Measurements from ENCODE around the gene TSPYL2. TPM values are rescaled to one million over a fixed set of nuclear protein-coding genes. Genes with fewer than 3 reads are reported as not detected.

The TSPYL2 gene
- total RNA-seq, 1 donor from 2014 or later, result 31.5 TPM

- Histone ChIP-seq H3K4me1 (ENCODE audit: insufficient read depth, low read length) (peaks cover 4% of the 10 kb centered on the region), H3K4me3 (ENCODE audit: insufficient read depth, low read depth, low read length) (peak overlapping the region; percentile 79), H3K4me2 (ENCODE audit: low read length) (peak overlapping the region; percentile 97), H3K9ac (ENCODE audit: low read length) (peak overlapping the region; percentile 81), H3K27me3 (ENCODE audit: insufficient read depth, low read length) (no peaks in the 10 kb centered on the region), H3K9me3 (ENCODE audit: insufficient read depth, low read depth, low read length) (no peaks in the 10 kb centered on the region), H2AFZ (ENCODE audit: low read depth, low read length) (peak overlapping the region; percentile 88), H3K79me2 (ENCODE audit: insufficient read depth, low read length) (peaks cover 6% of the 10 kb centered on the region), H3K27ac (ENCODE audit: low read depth, low read length) (peak overlapping the region; percentile 44), H4K20me1 (ENCODE audit: insufficient read depth, low read length) (no peaks in the 10 kb centered on the region), H3K36me3 (ENCODE audit: insufficient read depth, low read length) (no peaks in the 10 kb centered on the region)
- TF ChIP-seq, protein P1, sequence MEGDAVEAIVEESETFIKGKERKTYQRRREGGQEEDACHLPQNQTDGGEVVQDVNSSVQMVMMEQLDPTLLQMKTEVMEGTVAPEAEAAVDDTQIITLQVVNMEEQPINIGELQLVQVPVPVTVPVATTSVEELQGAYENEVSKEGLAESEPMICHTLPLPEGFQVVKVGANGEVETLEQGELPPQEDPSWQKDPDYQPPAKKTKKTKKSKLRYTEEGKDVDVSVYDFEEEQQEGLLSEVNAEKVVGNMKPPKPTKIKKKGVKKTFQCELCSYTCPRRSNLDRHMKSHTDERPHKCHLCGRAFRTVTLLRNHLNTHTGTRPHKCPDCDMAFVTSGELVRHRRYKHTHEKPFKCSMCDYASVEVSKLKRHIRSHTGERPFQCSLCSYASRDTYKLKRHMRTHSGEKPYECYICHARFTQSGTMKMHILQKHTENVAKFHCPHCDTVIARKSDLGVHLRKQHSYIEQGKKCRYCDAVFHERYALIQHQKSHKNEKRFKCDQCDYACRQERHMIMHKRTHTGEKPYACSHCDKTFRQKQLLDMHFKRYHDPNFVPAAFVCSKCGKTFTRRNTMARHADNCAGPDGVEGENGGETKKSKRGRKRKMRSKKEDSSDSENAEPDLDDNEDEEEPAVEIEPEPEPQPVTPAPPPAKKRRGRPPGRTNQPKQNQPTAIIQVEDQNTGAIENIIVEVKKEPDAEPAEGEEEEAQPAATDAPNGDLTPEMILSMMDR (IDR thresholded peaks at IDR 0.05; ENCODE audit: insufficient read depth, low read depth, low read length), result no peak
- TF ChIP-seq EZH2 (IDR thresholded peaks at IDR 0.05; ENCODE audit: insufficient read depth, low read length), result no peak
- Mint-ChIP-seq H3K27ac (ENCODE audit: unreplicated experiment) (peak overlapping the region; percentile 96), H3K27me3 (ENCODE audit: low read depth, unreplicated experiment) (no peaks in the 10 kb centered on the region), H3K4me3 (ENCODE audit: unreplicated experiment) (peak overlapping the region; percentile 91), H3K9me3 (ENCODE audit: unreplicated experiment) (no peaks in the 10 kb centered on the region), H3K4me1 (ENCODE audit: low read depth, unreplicated experiment) (peaks cover 6% of the 10 kb centered on the region), H3K36me3 (ENCODE audit: low read depth, unreplicated experiment) (no peaks in the 10 kb centered on the region)
- peak; percentile 9 for FAIRE-seq
- DNase-seq (ENCODE audit: low read depth), result no peak
Observed at GRCh38 chrX:53094582-53094905, 12.4 kb downstream of the TSPYL2 start.

DNA sequence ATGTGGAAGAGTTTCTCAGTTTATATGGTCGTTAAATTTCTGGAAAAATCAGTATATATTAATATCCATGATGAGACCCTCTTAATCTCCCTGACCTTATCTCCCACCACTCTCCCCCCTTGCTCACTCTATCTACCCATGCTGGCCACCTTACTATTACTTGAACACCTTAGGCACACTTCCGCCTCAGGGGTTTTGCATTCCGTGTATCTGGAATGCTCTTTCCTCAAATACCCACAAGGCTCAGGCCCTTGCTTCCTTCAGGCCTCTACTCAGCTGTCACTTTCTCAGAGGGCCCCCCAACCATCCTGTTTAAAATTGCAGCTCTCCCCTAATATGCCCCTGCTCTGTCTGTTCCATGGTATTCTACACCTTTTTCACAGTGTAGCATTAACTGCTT lies 13.6 kb downstream of the TSPYL2 start:
- Histone ChIP-seq H2AFZ (ENCODE audit: low read depth, low read length) (no peak overlapping the region), H3K9me3 (ENCODE audit: insufficient read depth, low read depth, low read length) (no peaks in the 10 kb centered on the region), H3K4me1 (ENCODE audit: insufficient read depth, low read length) (peaks cover 4% of the 10 kb centered on the region), H3K79me2 (ENCODE audit: insufficient read depth, low read length) (peaks cover 6% of the 10 kb centered on the region), H3K27ac (ENCODE audit: low read depth, low read length) (no peak overlapping the region), H3K27me3 (ENCODE audit: insufficient read depth, low read length) (no peaks in the 10 kb centered on the region), H3K36me3 (ENCODE audit: insufficient read depth, low read length) (no peaks in the 10 kb centered on the region), H4K20me1 (ENCODE audit: insufficient read depth, low read length) (no peaks in the 10 kb centered on the region), H3K4me3 (ENCODE audit: insufficient read depth, low read depth, low read length) (no peak overlapping the region), H3K9ac (ENCODE audit: low read length) (no peak overlapping the region), H3K4me2 (ENCODE audit: low read length) (no peak overlapping the region)
- Mint-ChIP-seq H3K4me3 (ENCODE audit: unreplicated experiment) (no peak overlapping the region), H3K4me1 (ENCODE audit: low read depth, unreplicated experiment) (peaks cover 6% of the 10 kb centered on the region), H3K27ac (ENCODE audit: unreplicated experiment) (no peak overlapping the region), H3K27me3 (ENCODE audit: low read depth, unreplicated experiment) (no peaks in the 10 kb centered on the region), H3K36me3 (ENCODE audit: low read depth, unreplicated experiment) (no peaks in the 10 kb centered on the region), H3K9me3 (ENCODE audit: unreplicated experiment) (no peaks in the 10 kb centered on the region)
- DNase-seq (ENCODE audit: low read depth), result no peak
- TF ChIP-seq, protein P1 (IDR thresholded peaks at IDR 0.05; ENCODE audit: insufficient read depth, low read depth, low read length), result no peak
- TF ChIP-seq EZH2 (IDR thresholded peaks at IDR 0.05; ENCODE audit: insufficient read depth, low read length), result no peak
- FAIRE-seq, result no peak

GRCh38 chrX:53114864-53115549 lies 32.8 kb downstream of the TSPYL2 start:
- Mint-ChIP-seq H3K27me3 (ENCODE audit: low read depth, unreplicated experiment) (no peaks in the 10 kb centered on the region), H3K36me3 (ENCODE audit: low read depth, unreplicated experiment) (no peaks in the 10 kb centered on the region), H3K4me3 (ENCODE audit: unreplicated experiment) (no peak overlapping the region), H3K27ac (ENCODE audit: unreplicated experiment) (no peak overlapping the region), H3K9me3 (ENCODE audit: unreplicated experiment) (no peaks in the 10 kb centered on the region), H3K4me1 (ENCODE audit: low read depth, unreplicated experiment) (peaks cover 7% of the 10 kb centered on the region)
- H3K9ac ChIP-seq (ENCODE audit: low read length), result no peak overlapping the region
- DNase-seq (ENCODE audit: low read depth) (no peak), FAIRE-seq (no peak)
- H3K4me2 ChIP-seq (ENCODE audit: low read length), result no peak overlapping the region
- no peaks in the 10 kb centered on the region for H3K36me3 ChIP-seq (ENCODE audit: insufficient read depth, low read length)
- H3K4me3 ChIP-seq (ENCODE audit: insufficient read depth, low read depth, low read length), result no peak overlapping the region
- peaks cover 7% of the 10 kb centered on the region for H3K4me1 ChIP-seq (ENCODE audit: insufficient read depth, low read length)
- H3K79me2 ChIP-seq (ENCODE audit: insufficient read depth, low read length), result no peaks in the 10 kb centered on the region
- no peak overlapping the region for H3K27ac ChIP-seq (ENCODE audit: low read depth, low read length)
- no peaks in the 10 kb centered on the region for H4K20me1 ChIP-seq (ENCODE audit: insufficient read depth, low read length)
- H3K27me3 ChIP-seq (ENCODE audit: insufficient read depth, low read length), result no peaks in the 10 kb centered on the region
- TF ChIP-seq, protein P1 (IDR thresholded peaks at IDR 0.05; ENCODE audit: insufficient read depth, low read depth, low read length), result no peak
- TF ChIP-seq EZH2 (IDR thresholded peaks at IDR 0.05; ENCODE audit: insufficient read depth, low read length), result no peak
- H2AFZ ChIP-seq (ENCODE audit: low read depth, low read length), result no peak overlapping the region
- no peaks in the 10 kb centered on the region for H3K9me3 ChIP-seq (ENCODE audit: insufficient read depth, low read depth, low read length)

All from astrocyte (in vitro differentiated cells and primary cell).